ENCODE measurements around the gene ACR.
A peak's percentile ranks its signal among the peaks of the same experiment; 100 is the strongest.

ACR gene

GRCh38 chr22:50705219-50705691, 32.7 kb upstream of the ACR start:
- peak; percentile 64 to 72 for DNase-seq
- H2BK12ac ChIP-seq (ENCODE audit: low read length), result no peak overlapping the region
- H3K14ac ChIP-seq (ENCODE audit: low read length), result no peak overlapping the region
- H2AK5ac ChIP-seq (ENCODE audit: low read length), result no peak overlapping the region
- H4K12ac ChIP-seq (ENCODE audit: low read depth, low read length), result no peak overlapping the region
- H3K18ac ChIP-seq (ENCODE audit: low read length), result no peak overlapping the region
- H2BK5ac ChIP-seq (ENCODE audit: low read depth, low read length, poor library complexity), result no peak overlapping the region
- H4K8ac ChIP-seq (ENCODE audit: low read depth, low read length), result no peak overlapping the region
- H3K79me1 ChIP-seq (ENCODE audit: low read length), result no peaks in the 10 kb centered on the region
- no peak overlapping the region for H3K9ac ChIP-seq (ENCODE audit: low read length)
- H3K4me3 ChIP-seq (ENCODE audit: low read depth, low read length), result peak overlapping the region; percentile 26
- peak overlapping the region; percentile 61 for H3K4me2 ChIP-seq (ENCODE audit: low read length)
- H3K79me2 ChIP-seq (ENCODE audit: control insufficient read depth, insufficient read depth, low read length, poor library complexity), result no peaks in the 10 kb centered on the region
- no peak overlapping the region for H2AFZ ChIP-seq (ENCODE audit: insufficient read depth, low read length, poor library complexity)
- no CpG with 5 or more reads among the region's 23 CpGs for WGBS (ENCODE audit: extremely low coverage, insufficient coverage, insufficient read length)
- H3K27ac ChIP-seq (ENCODE audit: low read depth, low read length), result no peak overlapping the region
- no peak overlapping the region for H3K23ac ChIP-seq (ENCODE audit: low read length)
- H2BK120ac ChIP-seq (ENCODE audit: insufficient read depth, low read length, poor library complexity), result no peak overlapping the region
- H3K9me3 ChIP-seq (ENCODE audit: insufficient read depth, low read depth, low read length), result peaks cover 2% of the 10 kb centered on the region
- H3K27me3 ChIP-seq (ENCODE audit: insufficient read depth, low read length), result no peaks in the 10 kb centered on the region
- H4K91ac ChIP-seq (ENCODE audit: low read depth, low read length), result no peak overlapping the region
- H3K4ac ChIP-seq (ENCODE audit: low read depth, low read length), result no peak overlapping the region
- no peaks in the 10 kb centered on the region for H3K36me3 ChIP-seq (ENCODE audit: control insufficient read depth in 1 of 2, insufficient read depth in 2 of 2, low read length in 2 of 2)
- H3K4me1 ChIP-seq (ENCODE audit: control insufficient read depth in 1 of 2, insufficient read depth in 2 of 2, low read length in 2 of 2), result peaks cover 3 to 8% of the 10 kb centered on the region in 2 experiments

- no CpG with 5 or more reads among the region's 27 CpGs for WGBS (ENCODE audit: extremely low coverage, insufficient coverage, insufficient read length)
- no peak overlapping the region for H3K4me2 ChIP-seq (ENCODE audit: low read length)
- no peak overlapping the region for H4K12ac ChIP-seq (ENCODE audit: low read depth, low read length)
These were observed 32.1 kb upstream of the ACR start for GRCh38 chr22:50705851-50706351.

GRCh38 chr22:50706481-50707125, 31.4 kb upstream of the ACR start:
- no peak overlapping the region for H3K4me2 ChIP-seq (ENCODE audit: low read length)
- H3K9me3 ChIP-seq (ENCODE audit: insufficient read depth, low read depth, low read length), result peaks cover 8% of the 10 kb centered on the region
- no peak overlapping the region for H4K12ac ChIP-seq (ENCODE audit: low read depth, low read length)
- H4K91ac ChIP-seq (ENCODE audit: low read depth, low read length), result no peak overlapping the region
- H3K18ac ChIP-seq (ENCODE audit: low read length), result no peak overlapping the region
- no peak overlapping the region for H2BK120ac ChIP-seq (ENCODE audit: insufficient read depth, low read length, poor library complexity)
- H3K14ac ChIP-seq (ENCODE audit: low read length), result no peak overlapping the region
- H3K23ac ChIP-seq (ENCODE audit: low read length), result no peak overlapping the region
- H2AFZ ChIP-seq (ENCODE audit: insufficient read depth, low read length, poor library complexity), result no peak overlapping the region
- no peaks in the 10 kb centered on the region for H3K79me1 ChIP-seq (ENCODE audit: low read length)
- no CpG with 5 or more reads among the region's 14 CpGs for WGBS (ENCODE audit: extremely low coverage, insufficient coverage, insufficient read length)
- H3K79me2 ChIP-seq (ENCODE audit: control insufficient read depth, insufficient read depth, low read length, poor library complexity), result no peaks in the 10 kb centered on the region
- H3K9ac ChIP-seq (ENCODE audit: low read length), result no peak overlapping the region
- no peak overlapping the region for H2BK12ac ChIP-seq (ENCODE audit: low read length)
- no peak overlapping the region for H2AK5ac ChIP-seq (ENCODE audit: low read length)
- peaks cover 3 to 8% of the 10 kb centered on the region in 2 experiments for H3K4me1 ChIP-seq (ENCODE audit: control insufficient read depth in 1 of 2, insufficient read depth in 2 of 2, low read length in 2 of 2)
- no peaks in the 10 kb centered on the region for H3K36me3 ChIP-seq (ENCODE audit: control insufficient read depth in 1 of 2, insufficient read depth in 2 of 2, low read length in 2 of 2)
- no peak overlapping the region for H3K4ac ChIP-seq (ENCODE audit: low read depth, low read length)
- H3K4me3 ChIP-seq (ENCODE audit: low read depth, low read length), result peak overlapping the region; percentile 10
- no peaks in the 10 kb centered on the region for H3K27me3 ChIP-seq (ENCODE audit: insufficient read depth, low read length)
- no peak overlapping the region for H4K8ac ChIP-seq (ENCODE audit: low read depth, low read length)
- no peak overlapping the region for H3K27ac ChIP-seq (ENCODE audit: low read depth, low read length)
- H2BK5ac ChIP-seq (ENCODE audit: low read depth, low read length, poor library complexity), result no peak overlapping the region
- no peak for DNase-seq

More at GRCh38 chr22:50705851-50706351, 32.1 kb upstream of the ACR start:
- Histone ChIP-seq H3K27me3 (ENCODE audit: insufficient read depth, low read length) (no peaks in the 10 kb centered on the region), H3K18ac (ENCODE audit: low read length) (no peak overlapping the region), H3K9me3 (ENCODE audit: insufficient read depth, low read depth, low read length) (peaks cover 5% of the 10 kb centered on the region), H3K79me1 (ENCODE audit: low read length) (no peaks in the 10 kb centered on the region), H2BK120ac (ENCODE audit: insufficient read depth, low read length, poor library complexity) (no peak overlapping the region), H2AK5ac (ENCODE audit: low read length) (no peak overlapping the region), H2BK5ac (ENCODE audit: low read depth, low read length, poor library complexity) (no peak overlapping the region), H3K9ac (ENCODE audit: low read length) (no peak overlapping the region), H3K27ac (ENCODE audit: low read depth, low read length) (no peak overlapping the region), H3K23ac (ENCODE audit: low read length) (no peak overlapping the region), H3K4me3 (ENCODE audit: low read depth, low read length) (no peak overlapping the region), H4K91ac (ENCODE audit: low read depth, low read length) (no peak overlapping the region), H3K4me1 (ENCODE audit: control insufficient read depth in 1 of 2, insufficient read depth in 2 of 2, low read length in 2 of 2) (peaks cover 3 to 8% of the 10 kb centered on the region in 2 experiments), H2BK12ac (ENCODE audit: low read length) (no peak overlapping the region), H3K14ac (ENCODE audit: low read length) (no peak overlapping the region), H4K8ac (ENCODE audit: low read depth, low read length) (no peak overlapping the region), H3K79me2 (ENCODE audit: control insufficient read depth, insufficient read depth, low read length, poor library complexity) (no peaks in the 10 kb centered on the region), H3K4ac (ENCODE audit: low read depth, low read length) (no peak overlapping the region), H3K36me3 (ENCODE audit: control insufficient read depth in 1 of 2, insufficient read depth in 2 of 2, low read length in 2 of 2) (no peaks in the 10 kb centered on the region), H2AFZ (ENCODE audit: insufficient read depth, low read length, poor library complexity) (no peak overlapping the region)
- DNase-seq, result no peak

GRCh38 chr22:50708474-50708873, 29.5 kb upstream of the ACR start:
- Histone ChIP-seq H4K8ac (ENCODE audit: low read depth, low read length) (no peak overlapping the region), H3K36me3 (ENCODE audit: control insufficient read depth in 1 of 2, insufficient read depth in 2 of 2, low read length in 2 of 2) (no peaks in the 10 kb centered on the region), H3K4me1 (ENCODE audit: control insufficient read depth in 1 of 2, insufficient read depth in 2 of 2, low read length in 2 of 2) (peaks cover 5 to 9% of the 10 kb centered on the region in 2 experiments), H2BK120ac (ENCODE audit: insufficient read depth, low read length, poor library complexity) (no peak overlapping the region), H2BK5ac (ENCODE audit: low read depth, low read length, poor library complexity) (no peak overlapping the region), H3K79me1 (ENCODE audit: low read length) (no peaks in the 10 kb centered on the region), H3K4me2 (ENCODE audit: low read length) (no peak overlapping the region), H3K23ac (ENCODE audit: low read length) (no peak overlapping the region), H3K14ac (ENCODE audit: low read length) (no peak overlapping the region), H2AFZ (ENCODE audit: insufficient read depth, low read length, poor library complexity) (no peak overlapping the region), H3K4ac (ENCODE audit: low read depth, low read length) (no peak overlapping the region), H3K27ac (ENCODE audit: low read depth, low read length) (no peak overlapping the region), H3K18ac (ENCODE audit: low read length) (no peak overlapping the region), H4K91ac (ENCODE audit: low read depth, low read length) (no peak overlapping the region), H3K27me3 (ENCODE audit: insufficient read depth, low read length) (no peaks in the 10 kb centered on the region), H3K79me2 (ENCODE audit: control insufficient read depth, insufficient read depth, low read length, poor library complexity) (no peaks in the 10 kb centered on the region), H2AK5ac (ENCODE audit: low read length) (no peak overlapping the region), H2BK12ac (ENCODE audit: low read length) (no peak overlapping the region), H4K12ac (ENCODE audit: low read depth, low read length) (no peak overlapping the region), H3K9me3 (ENCODE audit: insufficient read depth, low read depth, low read length) (peaks cover 8% of the 10 kb centered on the region), H3K9ac (ENCODE audit: low read length) (no peak overlapping the region), H3K4me3 (ENCODE audit: low read depth, low read length) (no peak overlapping the region)
- no CpG with 5 or more reads among the region's 3 CpGs for whole genome bisulfite sequencing (ENCODE audit: extremely low coverage, insufficient coverage, insufficient read length)
- DNase-seq, result no peak
